PC-3 (cell line): Measurements from ENCODE around the gene GABRG3.

ENCODE experiments used
- EZH2 ChIP-seq: fragments of 300-600 bp; sonication (generic); IDR thresholded peaks from one replicate; pipeline ENCODE4 v1.6.1; 2017; ENCODE audit warnings: antibody characterized with exemption, mild to moderate bottlenecking, low read length; ENCODE audit not compliant: unreplicated experiment
- EZH2phosphoT487 ChIP-seq: fragments of 300-600 bp; sonication (generic); IDR thresholded peaks from 2 replicates; pipeline ENCODE4 v1.6.1; 2018; ENCODE audit warnings: mild to moderate bottlenecking, antibody characterized with exemption, low read length, borderline replicate concordance
- TF ChIP-seq, protein P1 (sequence below): fragments of 300-600 bp; sonication (generic); conservative IDR thresholded peaks from 2 replicates; pipeline ENCODE4 v1.5.1; 2017; ENCODE audit warnings: antibody characterized with exemption, low read depth, mild to moderate bottlenecking, low read length

DNA sequence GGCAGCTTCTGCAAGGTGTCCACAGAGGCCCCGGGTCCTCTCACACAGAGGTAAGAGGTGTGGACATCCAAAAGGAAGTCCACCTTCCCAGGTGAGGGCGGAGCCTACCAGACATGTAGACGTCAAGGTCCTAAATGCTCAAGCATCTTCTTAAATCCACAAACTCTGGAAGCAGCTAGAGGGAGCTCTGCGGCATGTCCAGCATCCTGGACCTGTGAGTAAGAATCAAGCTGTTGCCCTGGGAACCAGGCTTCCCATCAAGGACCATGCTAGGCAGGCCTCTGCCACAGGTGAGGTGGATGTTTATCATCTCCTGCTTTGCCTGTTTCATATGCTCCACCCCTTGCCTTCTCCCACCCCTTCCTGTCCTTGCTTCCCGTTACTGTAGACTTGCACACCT is 368.2 kb downstream of the GABRG3 start:
- TF ChIP-seq, protein P1, sequence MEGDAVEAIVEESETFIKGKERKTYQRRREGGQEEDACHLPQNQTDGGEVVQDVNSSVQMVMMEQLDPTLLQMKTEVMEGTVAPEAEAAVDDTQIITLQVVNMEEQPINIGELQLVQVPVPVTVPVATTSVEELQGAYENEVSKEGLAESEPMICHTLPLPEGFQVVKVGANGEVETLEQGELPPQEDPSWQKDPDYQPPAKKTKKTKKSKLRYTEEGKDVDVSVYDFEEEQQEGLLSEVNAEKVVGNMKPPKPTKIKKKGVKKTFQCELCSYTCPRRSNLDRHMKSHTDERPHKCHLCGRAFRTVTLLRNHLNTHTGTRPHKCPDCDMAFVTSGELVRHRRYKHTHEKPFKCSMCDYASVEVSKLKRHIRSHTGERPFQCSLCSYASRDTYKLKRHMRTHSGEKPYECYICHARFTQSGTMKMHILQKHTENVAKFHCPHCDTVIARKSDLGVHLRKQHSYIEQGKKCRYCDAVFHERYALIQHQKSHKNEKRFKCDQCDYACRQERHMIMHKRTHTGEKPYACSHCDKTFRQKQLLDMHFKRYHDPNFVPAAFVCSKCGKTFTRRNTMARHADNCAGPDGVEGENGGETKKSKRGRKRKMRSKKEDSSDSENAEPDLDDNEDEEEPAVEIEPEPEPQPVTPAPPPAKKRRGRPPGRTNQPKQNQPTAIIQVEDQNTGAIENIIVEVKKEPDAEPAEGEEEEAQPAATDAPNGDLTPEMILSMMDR = no peak
- no peak for TF ChIP-seq EZH2
- TF ChIP-seq EZH2phosphoT487 = no peak
